Activated CD8-positive, alpha-beta memory T cell treated with anti-CD3 and anti-CD28 coated beads for 36 hours (primary cell): ENCODE data around the gene HOXC9. TPM values are rescaled to one million over a fixed set of nuclear protein-coding genes. Genes with fewer than 3 reads are reported as not detected.
"Not testable (repeated sequence)": the region's sequence is repeated elsewhere in the genome, so short reads cannot be mapped to it uniquely, and the experiment has no call there.

ENCODE experiments used
- CTCF ChIA-PET: fragments of 350-600 bp; sonication (Branson Sonifier 250); formaldehyde crosslinking; loops from one replicate; lab custom pipeline; 2021; ENCODE audit warnings: antibody characterized with exemption; lab: Charles Lee
- POLR2A ChIA-PET: fragments of 350-600 bp; sonication (Branson Sonifier 250); formaldehyde crosslinking; loops from one replicate; lab custom pipeline; 2021; ENCODE audit warnings: antibody characterized with exemption; lab: Charles Lee
- total RNA-seq, 2 experiments: library from RNA; stranded (reverse); gene quantifications; one replicate each; pipeline ENCODE4 v1.2.3, GENCODE V29; 2021

Gene HOXC9
- total RNA-seq, 2 experiments from 2014 or later: not detected

- CTCF ChIA-PET: interaction anchor here (0.8 to 2.5 kb wide), 2 partner anchors 32 to 153 kb away, joined by 3 to 10 read pairs; no protein-coding TSS in a partner anchor
- POLR2A ChIA-PET: no interaction called here
These were observed 37.7 kb downstream of the HOXC9 start for GRCh38 chr12:54037360-54038283.

GRCh38 chr12:54038284-54038870 lies 38.4 kb downstream of the HOXC9 start:
- POLR2A ChIA-PET: no interaction called here
- CTCF ChIA-PET: interaction anchor here (0.8 kb wide), 1 partner anchor 33 kb away, joined by 3 read pairs; no protein-coding TSS in a partner anchor

GRCh38 chr12:54038871-54039414 lies 39.0 kb downstream of the HOXC9 start:
- POLR2A ChIA-PET: no interaction called here
- CTCF ChIA-PET: no interaction called here

GRCh38 chr12:54039417-54040147 lies 39.6 kb downstream of the HOXC9 start:
- ChIA-PET POLR2A (no interaction called here), CTCF (no interaction called here)

GRCh38 chr12:54040148-54040494 lies 40.2 kb downstream of the HOXC9 start:
- ChIA-PET CTCF (no interaction called here), POLR2A (no interaction called here)

GRCh38 chr12:54040648-54041047 lies 40.7 kb downstream of the HOXC9 start:
- ChIA-PET CTCF (no interaction called here), POLR2A (no interaction called here)

- CTCF ChIA-PET: no interaction called here
- POLR2A ChIA-PET: no interaction called here
These were observed 41.2 kb downstream of the HOXC9 start for GRCh38 chr12:54041097-54041690.

- CTCF ChIA-PET, POLR2A ChIA-PET: not testable (repeated sequence)
These were observed 42.1 kb downstream of the HOXC9 start for GRCh38 chr12:54042033-54042432.

- ChIA-PET CTCF (interaction anchor here (1.1 to 1.5 kb wide), 2 partner anchors 10 to 12 kb away, joined by 4 to 6 read pairs; partner anchors contain the start of gene HOXC5), POLR2A (no interaction called here)
These were observed 43.3 kb downstream of the HOXC9 start for GRCh38 chr12:54042970-54043853.

- ChIA-PET CTCF (interaction anchor here (1.0 to 1.5 kb wide), 4 partner anchors 9 to 170 kb away, joined by 3 to 6 read pairs (median 4); partner anchors contain the start of genes HOXC4 and HOXC5), POLR2A (no interaction called here)
These were observed 44.6 kb downstream of the HOXC9 start for GRCh38 chr12:54044425-54045103.

- ChIA-PET CTCF (interaction anchor here (0.6 to 1.4 kb wide), 3 partner anchors 146 to 169 kb away, joined by 3 to 4 read pairs (median 3); no protein-coding TSS in a partner anchor), POLR2A (no interaction called here)
These were observed 45.4 kb downstream of the HOXC9 start for GRCh38 chr12:54045401-54045800.

GRCh38 chr12:54045868-54046521 lies 46.0 kb downstream of the HOXC9 start:
- CTCF ChIA-PET: interaction anchor here (0.6 kb wide), 1 partner anchor 146 kb away, joined by 3 read pairs; no protein-coding TSS in a partner anchor
- POLR2A ChIA-PET: no interaction called here

GRCh38 chr12:54046809-54047159 lies 46.8 kb downstream of the HOXC9 start:
- POLR2A ChIA-PET: no interaction called here
- CTCF ChIA-PET: no interaction called here

GRCh38 chr12:54047160-54047963 lies 47.4 kb downstream of the HOXC9 start:
- ChIA-PET CTCF (no interaction called here), POLR2A (no interaction called here)

- CTCF ChIA-PET: no interaction called here
- POLR2A ChIA-PET: no interaction called here
These were observed 48.0 kb downstream of the HOXC9 start for GRCh38 chr12:54047964-54048303.

- CTCF ChIA-PET: no interaction called here
These were observed 48.6 kb downstream of the HOXC9 start for GRCh38 chr12:54048406-54049093.

More at GRCh38 chr12:54048406-54049093, 48.6 kb downstream of the HOXC9 start:
- POLR2A ChIA-PET: no interaction called here
